Nephron (organoid): Measurements from ENCODE around the gene PRC1.

Experiments
- H3K27ac Mint-ChIP-seq, 3 experiments: 2 replicates each; pipeline ENCODE4 v1.8.0; 2020; ENCODE audit warnings: mixed read lengths in 3 of 3, mild to moderate bottlenecking in 2 of 3, moderate library complexity in 1 of 3
- H3K27me3 Mint-ChIP-seq: 2 replicates; pipeline ENCODE4 v1.8.0; 2021; ENCODE audit warnings: low read depth, mild to moderate bottlenecking, moderate library complexity, mixed read lengths
- H3K36me3 Mint-ChIP-seq: 2 replicates; pipeline ENCODE4 v1.8.0; 2020; ENCODE audit warnings: low read depth, mixed read lengths
- H3K4me1 Mint-ChIP-seq: 2 replicates; pipeline ENCODE4 v1.8.0; 2020; ENCODE audit warnings: mixed read lengths
- H3K4me3 Mint-ChIP-seq, 3 experiments: 2 replicates each; pipeline ENCODE4 v1.8.0; 2020; ENCODE audit warnings: mild to moderate bottlenecking in 3 of 3, mixed read lengths in 3 of 3, moderate library complexity in 2 of 3
- H3K9me3 Mint-ChIP-seq: 2 replicates; pipeline ENCODE4 v1.8.0; 2020; ENCODE audit warnings: mixed read lengths
- CTCF ChIP-seq, 3 experiments: fragments of 200-600 bp; sonication (generic); IDR thresholded peaks; one replicate each; pipeline ENCODE4 v1.5.0; 2021; ENCODE audit warnings: antibody characterized with exemption in 3 of 3; ENCODE audit not compliant: unreplicated experiment in 3 of 3

PRC1 gene

DNA sequence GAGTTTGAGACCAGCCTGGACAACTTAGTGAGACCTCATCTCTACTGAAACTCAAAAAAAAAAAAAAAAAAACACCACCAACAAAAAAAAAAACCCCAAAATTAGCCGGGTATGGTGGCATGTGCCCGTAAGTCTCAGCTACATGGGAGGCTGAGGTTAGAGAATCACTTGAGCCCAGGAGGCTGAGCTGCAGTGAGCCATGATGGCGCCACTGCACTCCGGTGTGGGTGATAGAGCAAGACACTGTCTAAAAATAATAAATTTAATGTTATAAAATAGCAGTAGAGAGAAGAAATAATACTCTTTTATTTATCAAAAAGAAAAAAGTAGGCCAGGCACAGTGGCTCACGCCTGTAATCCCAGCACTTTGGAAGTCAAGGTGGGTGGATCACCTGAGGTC, 22.2 kb downstream of the PRC1 start:
- no peak overlapping the region for H3K27ac Mint-ChIP-seq
- no peaks in the 10 kb centered on the region for H3K4me1 Mint-ChIP-seq

GRCh38 chr15:90970274-90970673, 24.1 kb downstream of the PRC1 start:
- Mint-ChIP-seq H3K4me3 (no peak overlapping the region), H3K9me3 (no peaks in the 10 kb centered on the region), H3K27ac (no peak overlapping the region), H3K4me1 (no peaks in the 10 kb centered on the region), H3K27me3 (no peaks in the 10 kb centered on the region), H3K36me3 (peaks cover 70% of the 10 kb centered on the region)
- no peak for TF ChIP-seq CTCF (IDR thresholded peaks at IDR 0.05; ENCODE audit: unreplicated experiment in 3 of 3)

More for the DNA sequence above, 22.2 kb downstream of the PRC1 start:
- no peaks in the 10 kb centered on the region for H3K27me3 Mint-ChIP-seq
- no peak for TF ChIP-seq CTCF (IDR thresholded peaks at IDR 0.05; ENCODE audit: unreplicated experiment in 3 of 3)
- peaks cover 63% of the 10 kb centered on the region for H3K36me3 Mint-ChIP-seq
- no peak overlapping the region for H3K4me3 Mint-ChIP-seq
- no peaks in the 10 kb centered on the region for H3K9me3 Mint-ChIP-seq

- Mint-ChIP-seq H3K9me3 (no peaks in the 10 kb centered on the region), H3K27ac (peak overlapping the region in 1 of 3 experiments; percentile 30), H3K27me3 (no peaks in the 10 kb centered on the region), H3K4me3 (no peak overlapping the region), H3K36me3 (peaks cover 62% of the 10 kb centered on the region), H3K4me1 (no peaks in the 10 kb centered on the region)
- no peak for TF ChIP-seq CTCF (IDR thresholded peaks at IDR 0.05; ENCODE audit: unreplicated experiment in 3 of 3)
Measured at GRCh38 chr15:90968434-90968833, 25.9 kb downstream of the PRC1 start.

DNA sequence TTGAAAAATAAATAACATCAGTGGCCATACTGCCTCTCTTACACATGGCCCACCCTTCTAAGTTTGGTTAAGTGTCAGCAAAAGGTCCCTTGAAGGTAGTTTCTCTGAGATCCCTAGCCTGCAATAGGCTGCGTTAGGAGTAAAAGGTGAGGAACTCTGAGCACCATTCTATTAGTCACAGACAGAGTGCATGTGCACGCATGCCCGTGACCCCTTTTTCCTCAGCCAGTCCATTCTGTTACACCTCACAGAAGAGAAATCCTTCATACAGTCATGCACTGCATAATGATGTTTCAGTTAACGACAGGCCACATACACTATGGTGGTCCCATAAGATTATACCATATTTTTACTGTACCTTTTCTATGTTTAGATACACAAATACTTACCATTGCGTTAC, 27.1 kb downstream of the PRC1 start:
- Mint-ChIP-seq H3K27me3 (no peaks in the 10 kb centered on the region), H3K36me3 (peaks cover 60% of the 10 kb centered on the region), H3K9me3 (no peaks in the 10 kb centered on the region), H3K4me1 (no peaks in the 10 kb centered on the region), H3K27ac (no peak overlapping the region), H3K4me3 (no peak overlapping the region)
- TF ChIP-seq CTCF (IDR thresholded peaks at IDR 0.05; ENCODE audit: unreplicated experiment in 3 of 3), result no peak

- H3K27me3 Mint-ChIP-seq, result no peaks in the 10 kb centered on the region
- H3K9me3 Mint-ChIP-seq, result no peaks in the 10 kb centered on the region
- H3K27ac Mint-ChIP-seq, result no peak overlapping the region
- H3K4me3 Mint-ChIP-seq, result no peak overlapping the region
- no peaks in the 10 kb centered on the region for H3K4me1 Mint-ChIP-seq
- H3K36me3 Mint-ChIP-seq, result peaks cover 62% of the 10 kb centered on the region
- no peak for TF ChIP-seq CTCF (IDR thresholded peaks at IDR 0.05; ENCODE audit: unreplicated experiment in 3 of 3)
Measured at GRCh38 chr15:90966262-90966661, 28.1 kb downstream of the PRC1 start.

GRCh38 chr15:90962021-90962420, 32.3 kb downstream of the PRC1 start:
- peaks cover 40% of the 10 kb centered on the region for H3K36me3 Mint-ChIP-seq
- H3K9me3 Mint-ChIP-seq, result no peaks in the 10 kb centered on the region
- no peak for TF ChIP-seq CTCF (IDR thresholded peaks at IDR 0.05; ENCODE audit: unreplicated experiment in 3 of 3)
- H3K27ac Mint-ChIP-seq, result no peak overlapping the region
- H3K27me3 Mint-ChIP-seq, result no peaks in the 10 kb centered on the region
- no peak overlapping the region for H3K4me3 Mint-ChIP-seq
- peaks cover 19% of the 10 kb centered on the region for H3K4me1 Mint-ChIP-seq
